SKM-1 treated with dmso at 0.1 percent for 144 hours (cell line): ENCODE measurements around the gene ZC3H18.
A peak's percentile ranks its signal among the peaks of the same experiment; 100 is the strongest.

Experiments used
- DNase-seq: peaks from one replicate; lab custom pipeline; 2025; ENCODE audit not compliant: unreplicated experiment; lab: John Stamatoyannopoulos, UW

Gene ZC3H18

GRCh38 chr16:88569985-88570690, at the start of gene ZC3H18:
ZC3H18 (plus strand) TSS chr16:88570403; CDS start chr16:88577124, 6,721 bp downstream.
- DNase-seq = peak; percentile 86

GRCh38 chr16:88521674-88522073, 48.5 kb upstream of the ZC3H18 start:
- DNase-seq = no peak

- no peak for DNase-seq
These were observed 47.8 kb upstream of the ZC3H18 start for GRCh38 chr16:88522276-88522949.

- no peak for DNase-seq
These were observed 46.7 kb upstream of the ZC3H18 start for GRCh38 chr16:88523309-88524161.

GRCh38 chr16:88524274-88524972, 45.8 kb upstream of the ZC3H18 start:
- DNase-seq = no peak

- DNase-seq = no peak
These were observed 45.1 kb upstream of the ZC3H18 start for GRCh38 chr16:88524973-88525662.

- DNase-seq = no peak
These were observed 44.6 kb upstream of the ZC3H18 start for GRCh38 chr16:88525663-88525990.

GRCh38 chr16:88526008-88526905, 43.9 kb upstream of the ZC3H18 start:
- DNase-seq = peak; percentile 39

- no peak for DNase-seq
These were observed 43.4 kb upstream of the ZC3H18 start for GRCh38 chr16:88526906-88527185.

- DNase-seq = no peak
These were observed 42.8 kb upstream of the ZC3H18 start for GRCh38 chr16:88527186-88527936.

GRCh38 chr16:88527937-88528743, 42.1 kb upstream of the ZC3H18 start:
- DNase-seq = no peak

- DNase-seq = no peak
These were observed 41.3 kb upstream of the ZC3H18 start for GRCh38 chr16:88528902-88529318.

GRCh38 chr16:88529596-88529995, 40.6 kb upstream of the ZC3H18 start:
- DNase-seq = no peak

- no peak for DNase-seq
These were observed 39.9 kb upstream of the ZC3H18 start for GRCh38 chr16:88530051-88530857.

GRCh38 chr16:88530858-88531203, 39.4 kb upstream of the ZC3H18 start:
- DNase-seq = no peak

- no peak for DNase-seq
These were observed 38.9 kb upstream of the ZC3H18 start for GRCh38 chr16:88531346-88531745.

- DNase-seq = no peak
These were observed 38.2 kb upstream of the ZC3H18 start for GRCh38 chr16:88531931-88532433.
